Measurements from ENCODE around the gene COMMD6.

Gene COMMD6

DNA sequence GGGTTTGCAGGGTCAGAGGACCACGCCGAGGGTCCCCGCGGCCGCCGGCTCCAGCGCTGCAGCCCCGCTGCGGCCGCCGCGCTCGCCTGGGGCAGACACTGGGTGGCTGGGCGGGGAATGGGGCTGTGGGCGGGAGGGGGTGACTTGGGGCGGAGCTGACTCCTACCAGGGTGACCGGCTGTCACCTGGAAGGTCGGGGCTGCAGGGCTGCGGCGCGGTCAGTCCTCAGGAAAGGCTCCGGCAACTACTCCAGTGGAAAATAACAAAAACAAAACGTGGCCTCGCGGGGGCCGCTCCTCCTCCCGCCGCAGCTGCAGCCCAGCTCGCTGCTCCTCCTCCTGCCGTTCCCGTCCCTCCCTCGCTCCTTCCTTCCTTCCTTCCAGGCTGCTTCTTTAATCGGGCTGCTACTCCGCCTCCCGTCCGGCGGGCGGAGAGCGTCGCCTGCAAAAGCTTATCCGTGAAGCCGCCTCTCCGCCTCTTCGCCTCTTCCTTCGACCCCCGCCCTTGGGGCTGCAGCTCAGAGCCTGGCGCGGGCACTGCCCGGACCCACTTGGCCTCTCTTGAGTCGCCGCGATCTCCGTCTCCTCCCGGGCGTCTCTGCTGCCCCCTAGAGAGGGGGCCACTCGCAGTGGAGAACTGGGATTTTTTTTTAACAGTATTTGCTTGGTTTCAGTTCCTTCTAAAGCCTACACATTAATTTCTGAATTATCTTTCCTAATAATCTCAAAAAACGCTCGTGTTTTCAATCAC, 55.4 kb downstream of the COMMD6 start, which contains the start of gene TBC1D4:
Gene TBC1D4 (minus strand): TSS at position 100 of the 750 bp plus-strand sequence. CDS start 402 bp downstream, outside the sequence.
- peak; percentile 99 for DNase-seq

DNA sequence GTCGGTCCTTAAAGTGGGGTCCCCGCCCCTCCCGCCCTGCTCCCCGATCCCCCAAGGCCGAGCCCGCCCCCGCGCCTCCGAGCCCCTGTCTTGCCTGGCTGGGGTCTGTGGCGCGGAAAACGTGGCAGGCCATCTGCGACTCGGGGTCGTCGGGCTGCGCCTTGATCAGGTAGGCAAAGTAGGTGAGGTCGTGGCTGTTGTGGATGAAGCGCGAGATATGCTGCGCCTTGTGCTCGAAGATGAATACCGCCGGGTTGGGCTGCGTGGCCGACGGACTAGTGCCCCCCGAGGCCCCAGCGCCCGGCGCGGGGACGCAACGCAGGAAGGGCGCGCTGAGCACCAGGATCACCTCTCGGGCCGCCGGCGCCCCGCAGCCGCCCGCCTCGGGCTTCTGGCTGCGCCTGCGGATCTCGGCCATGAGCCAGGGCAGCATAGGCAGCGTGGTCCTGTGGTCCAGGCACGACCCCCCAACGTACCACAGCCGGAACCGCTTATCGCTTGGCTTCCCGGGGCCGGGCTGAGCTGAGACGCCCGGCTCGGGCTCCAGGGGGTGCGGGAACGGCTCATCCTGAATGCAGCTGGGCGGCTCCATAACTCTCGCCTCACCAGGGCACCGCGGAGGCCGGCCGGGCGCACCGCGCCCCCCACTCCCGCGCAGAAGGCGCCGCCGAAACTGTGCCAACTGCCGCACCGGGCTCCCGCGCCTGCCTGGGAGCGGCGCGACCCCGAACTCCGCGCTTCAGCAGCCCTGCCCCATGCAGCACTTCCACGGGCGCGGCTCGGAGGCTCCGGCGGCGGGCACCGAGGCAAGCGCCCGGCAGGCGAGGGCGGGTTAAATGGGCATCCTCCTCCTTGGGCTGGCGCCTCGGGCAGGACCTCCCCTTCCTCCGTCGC, 56.2 kb downstream of the COMMD6 start:
- DNase-seq, result peak; percentile 61

DNA sequence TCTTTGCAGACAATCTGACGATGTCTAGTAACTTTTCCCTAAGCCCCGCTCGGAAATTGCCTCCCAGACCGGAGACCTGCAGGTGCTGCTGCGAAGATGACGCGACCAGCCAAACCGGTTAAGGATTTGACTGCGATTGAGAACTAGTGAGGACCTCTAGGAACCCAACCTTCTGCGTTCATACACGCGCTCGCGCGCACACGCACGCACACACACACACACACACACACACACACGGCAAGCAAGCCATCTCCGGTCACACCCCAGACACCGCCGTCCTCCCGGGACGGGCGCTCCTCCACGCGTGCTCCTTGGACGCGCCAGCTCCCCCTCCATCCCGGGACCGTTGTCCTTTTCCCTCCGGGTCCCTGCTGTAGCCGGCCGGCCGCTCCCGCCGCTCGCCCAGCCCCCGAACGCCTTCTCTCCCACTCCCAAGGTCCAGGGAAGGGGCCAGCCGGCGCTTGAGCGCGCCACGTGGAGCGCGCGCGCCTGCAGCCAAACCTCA, 56.9 kb downstream of the COMMD6 start:
- DNase-seq, result peak; percentile 77

DNA sequence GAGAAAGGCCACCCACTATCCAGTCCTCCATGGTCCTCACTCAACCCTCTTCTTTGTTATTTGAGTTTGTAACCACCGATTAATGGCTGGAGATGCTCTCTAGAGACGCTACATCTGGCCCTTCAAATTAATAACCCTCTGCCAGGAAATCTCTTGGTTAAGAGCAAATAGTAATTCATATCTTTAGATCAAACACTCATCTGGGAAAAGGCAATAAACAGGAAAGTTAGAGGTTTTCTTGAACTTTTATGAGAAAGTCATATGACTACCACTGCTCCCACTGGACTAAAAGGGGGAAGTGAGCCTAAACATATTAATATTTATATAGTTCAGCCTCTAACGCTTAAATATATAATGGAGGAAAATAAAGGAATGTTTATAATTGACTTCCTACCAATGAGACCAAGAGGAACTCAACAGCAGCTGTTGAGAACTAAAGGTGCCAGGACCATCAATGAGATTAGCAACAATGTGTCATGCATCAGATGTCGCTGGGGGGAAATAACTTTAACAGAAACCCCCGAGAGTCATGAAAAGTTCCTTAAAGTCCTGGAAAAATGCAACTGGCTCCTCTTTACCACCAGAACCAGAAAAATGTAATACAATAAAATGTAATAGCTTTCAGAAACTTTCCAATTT, 58.4 kb downstream of the COMMD6 start:
- DNase-seq, result peak; percentile 43

DNA sequence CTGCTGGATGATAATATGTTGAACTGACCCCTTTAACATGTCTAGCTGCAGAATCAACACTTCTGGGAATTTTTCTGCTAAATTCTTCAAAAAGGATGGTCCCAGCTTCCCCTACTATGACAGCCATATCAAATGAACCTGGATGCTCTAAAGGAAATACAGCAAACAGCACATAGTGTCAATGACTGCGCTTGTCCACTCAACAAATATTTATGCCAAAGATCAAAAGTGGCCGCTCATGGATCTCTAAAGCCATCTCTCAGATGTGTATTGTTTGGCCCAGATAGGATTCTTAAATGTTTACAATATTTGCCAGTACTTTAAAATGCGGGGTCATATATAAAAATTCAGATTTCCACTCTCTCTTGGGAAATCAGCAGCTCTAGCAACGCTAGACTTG, 59.0 kb downstream of the COMMD6 start:
- no peak for DNase-seq
